Loucy (cell line): ENCODE data around the gene PDE11A.

Experiments used
- H2AFZ ChIP-seq: fragments of 200-600 bp; sonication (generic); 2 replicates; pipeline ENCODE4 v1.6.0; 2016; ENCODE audit warnings: antibody characterized with exemption, mild to moderate bottlenecking, low read length, moderate library complexity
- H3F3A ChIP-seq: fragments of 200-600 bp; 2 replicates; pipeline ENCODE4 v1.6.0; 2016; ENCODE audit warnings: antibody characterized with exemption, low read depth, mild to moderate bottlenecking
- H3K27me3 ChIP-seq: fragments of 200-600 bp; sonication (generic); 2 replicates; pipeline ENCODE4 v1.6.1; 2014; ENCODE audit warnings: low read length, mild to moderate bottlenecking; ENCODE audit not compliant: insufficient read depth, poor library complexity, severe bottlenecking
- H3K36me3 ChIP-seq: fragments of 200-600 bp; sonication (generic); 2 replicates; pipeline ENCODE4 v1.6.1; 2016; ENCODE audit warnings: low read length; ENCODE audit not compliant: insufficient read depth
- H3K4me1 ChIP-seq: fragments of 200-600 bp; sonication (generic); 2 replicates; pipeline ENCODE4 v1.5.1; 2014; ENCODE audit warnings: low read length, mild to moderate bottlenecking; ENCODE audit not compliant: insufficient read depth, poor library complexity, severe bottlenecking
- H3K4me2 ChIP-seq: fragments of 200-600 bp; sonication (generic); 2 replicates; pipeline ENCODE4 v1.6.0; 2014; ENCODE audit warnings: antibody characterized with exemption, low read length, low read depth, mild to moderate bottlenecking; ENCODE audit not compliant: poor library complexity, severe bottlenecking
- H3K4me3 ChIP-seq: fragments of 200-600 bp; sonication (generic); 2 replicates; pipeline ENCODE4 v1.5.1; 2014; ENCODE audit warnings: low read length, mild to moderate bottlenecking, mixed read lengths; ENCODE audit not compliant: poor library complexity, severe bottlenecking
- H3K79me2 ChIP-seq: fragments of 200-600 bp; sonication (generic); 2 replicates; pipeline ENCODE4 v1.6.1; 2014; ENCODE audit warnings: low read length; ENCODE audit not compliant: insufficient read depth
- H3K9ac ChIP-seq: fragments of 200-600 bp; sonication (generic); 2 replicates; pipeline ENCODE4 v1.6.0; 2014; ENCODE audit warnings: mild to moderate bottlenecking, low read depth, low read length, moderate library complexity; ENCODE audit not compliant: poor library complexity, severe bottlenecking
- H3K9me2 ChIP-seq: fragments of 200-600 bp; sonication (generic); replicated peaks from 2 replicates; pipeline ENCODE4 v1.6.1; 2016; ENCODE audit warnings: low read depth, low read length, mixed read lengths
- H3K9me3 ChIP-seq: fragments of 200-600 bp; sonication (generic); 2 replicates; pipeline ENCODE4 v1.6.1; 2014; ENCODE audit warnings: mild to moderate bottlenecking, antibody characterized with exemption, low read length, low read depth; ENCODE audit not compliant: insufficient read depth
- H4K20me1 ChIP-seq: fragments of 200-600 bp; sonication (generic); 2 replicates; pipeline ENCODE4 v1.6.0; 2014; ENCODE audit warnings: antibody characterized with exemption, low read length, mild to moderate bottlenecking; ENCODE audit not compliant: insufficient read depth, poor library complexity, severe bottlenecking
- CTCF ChIP-seq: fragments of 200-600 bp; sonication (generic); conservative IDR thresholded peaks from 2 replicates; pipeline ENCODE4 v1.5.1; 2014; ENCODE audit warnings: mild to moderate bottlenecking, antibody characterized with exemption, low read length
- EZH2phosphoT487 ChIP-seq: fragments of 200-600 bp; IDR thresholded peaks from 2 replicates; pipeline ENCODE4 v1.6.1; 2018; ENCODE audit warnings: antibody characterized with exemption, mild to moderate bottlenecking, moderate library complexity, borderline replicate concordance

PDE11A gene

GRCh38 chr2:177628831-177629230, 443.7 kb downstream of the PDE11A start:
- H3K4me3 ChIP-seq, result no peak overlapping the region
- H3K9me3 ChIP-seq, result no peaks in the 10 kb centered on the region
- H3K79me2 ChIP-seq, result no peaks in the 10 kb centered on the region
- H3K4me2 ChIP-seq, result no peak overlapping the region
- H3K9ac ChIP-seq, result no peak overlapping the region
- no peak for TF ChIP-seq EZH2phosphoT487
- TF ChIP-seq CTCF, result no peak
- H3K36me3 ChIP-seq, result no peaks in the 10 kb centered on the region
- H3K4me1 ChIP-seq, result peaks cover 41% of the 10 kb centered on the region
- H2AFZ ChIP-seq, result peak overlapping the region; percentile 71; the same call in 1 of the 2 replicates
- no peaks in the 10 kb centered on the region for H3K9me2 ChIP-seq
- no peaks in the 10 kb centered on the region for H3K27me3 ChIP-seq
- no peaks in the 10 kb centered on the region for H4K20me1 ChIP-seq
- H3F3A ChIP-seq, result no peaks in the 10 kb centered on the region

DNA sequence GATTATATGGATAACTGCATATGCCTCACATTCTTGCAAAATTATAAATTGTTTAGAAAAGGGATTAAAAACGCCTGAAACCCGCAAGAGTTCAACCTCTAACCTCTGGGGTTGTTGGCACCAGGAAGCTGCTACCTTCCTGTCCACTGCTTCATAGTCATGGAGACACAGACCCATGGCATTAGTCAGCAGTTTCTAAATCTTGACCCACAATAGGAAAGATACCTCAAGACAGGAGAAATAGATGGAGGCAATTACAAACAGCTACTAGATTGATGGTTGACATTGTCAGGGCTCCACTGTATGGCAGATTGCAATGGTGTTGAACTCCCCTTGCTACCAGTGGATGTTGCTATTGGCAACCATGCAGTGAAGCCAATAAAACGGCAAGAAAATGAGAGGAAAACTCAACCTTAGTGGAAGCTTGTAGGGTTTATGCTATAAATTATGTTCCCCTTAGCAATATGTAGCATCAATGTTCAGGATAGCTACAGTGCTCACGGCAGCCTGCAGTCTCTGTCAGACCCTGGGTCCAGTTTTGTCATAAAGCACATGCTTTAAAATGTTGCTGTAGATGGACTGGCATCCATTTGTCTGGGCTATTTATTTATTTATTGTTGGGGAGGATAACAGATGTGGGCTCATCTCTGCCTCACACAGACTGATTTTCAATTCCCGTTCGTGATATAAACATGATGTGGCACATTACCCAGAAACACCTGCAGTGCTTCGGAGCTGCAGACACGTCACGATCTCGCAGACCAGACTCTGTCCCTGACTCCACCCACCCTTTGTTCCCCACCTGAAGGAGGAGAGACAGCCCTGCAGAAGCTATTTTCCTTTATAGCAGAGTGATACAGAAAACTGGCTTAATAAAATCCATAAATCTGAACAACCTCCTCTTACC, 446.6 kb downstream of the PDE11A start:
- Histone ChIP-seq H3K36me3 (no peaks in the 10 kb centered on the region), H3K79me2 (no peaks in the 10 kb centered on the region), H3K9me3 (no peaks in the 10 kb centered on the region), H3K4me2 (no peak overlapping the region), H3K27me3 (no peaks in the 10 kb centered on the region), H3K9me2 (no peaks in the 10 kb centered on the region), H2AFZ (peak overlapping the region; percentile 50), H4K20me1 (no peaks in the 10 kb centered on the region), H3K4me1 (peaks cover 27% of the 10 kb centered on the region), H3K4me3 (no peak overlapping the region), H3K9ac (no peak overlapping the region), H3F3A (no peaks in the 10 kb centered on the region)
- TF ChIP-seq CTCF, result no peak
- TF ChIP-seq EZH2phosphoT487, result no peak

- Histone ChIP-seq H3K27me3 (no peaks in the 10 kb centered on the region), H4K20me1 (no peaks in the 10 kb centered on the region), H3K9me2 (no peaks in the 10 kb centered on the region), H3F3A (no peaks in the 10 kb centered on the region), H3K4me2 (no peak overlapping the region), H3K36me3 (no peaks in the 10 kb centered on the region), H3K9ac (no peak overlapping the region), H3K79me2 (no peaks in the 10 kb centered on the region), H3K4me1 (peaks cover 21% of the 10 kb centered on the region), H3K9me3 (no peaks in the 10 kb centered on the region), H2AFZ (peak overlapping the region; percentile 19; the same call in 1 of the 2 replicates), H3K4me3 (no peak overlapping the region)
- TF ChIP-seq EZH2phosphoT487 (no peak), CTCF (peak; percentile 70)
Measured at GRCh38 chr2:177622521-177622920, 450.1 kb downstream of the PDE11A start.
